T-cell (primary cell): ENCODE measurements around the gene RMND5A. TPM values are rescaled to one million over a fixed set of nuclear protein-coding genes. Genes with fewer than 3 reads are reported as not detected.

Source experiments
- ATAC-seq, 4 experiments: fragments of 200-7000 bp in 3 of 4; fragments of 150-1000 bp in 1 of 4; cut with Tn5 transposase; replicated peaks in 1 of 4; 1 replicate in 3 of 4; 2 replicates in 1 of 4; pipeline ENCODE4 v1.10.0; 2021; ENCODE audit warnings: moderate library complexity in 3 of 4, mild to moderate bottlenecking in 2 of 4, moderate number of reproducible peaks in 1 of 4
- CTCF ChIA-PET, 2 donors: fragments of 300-600 bp; sonication (Branson Sonifier 250); formaldehyde crosslinking; loops; one replicate each; lab custom pipeline; 2022; ENCODE audit warnings: antibody characterized with exemption in 2 of 2; lab: Charles Lee
- POLR2A ChIA-PET, 2 donors: fragments of 300-600 bp; sonication (Branson Sonifier 250); formaldehyde crosslinking; loops; one replicate each; lab custom pipeline; 2022; ENCODE audit warnings: antibody characterized with exemption in 2 of 2; lab: Charles Lee
- DNase-seq, 35 experiments: peaks; one replicate each; pipeline versions ENCODE4 v3.0.0 to v3.0.0-alpha.2; 2013 to 2023
- H3K27ac ChIP-seq: one replicate; pipeline ENCODE4 v1.5.1; 2013; ENCODE audit warnings: low read length
- H3K27me3 ChIP-seq, 2 experiments: replicated peaks in 1 of 2; 1 replicate in 1 of 2; 2 replicates in 1 of 2; pipeline versions ENCODE4 v1.6.1 to v1.7.0; 2013; ENCODE audit warnings: low read length in 1 of 2, mixed read lengths in 1 of 2; ENCODE audit not compliant: control insufficient read depth in 2 of 2, insufficient read depth in 2 of 2; ENCODE audit errors: extremely low read depth in 1 of 2
- H3K36me3 ChIP-seq, 2 donors: 1 replicate in 1 of 2; 2 replicates in 1 of 2; pipeline versions ENCODE4 v1.6.1 to v1.7.0; 2013; ENCODE audit warnings: low read length in 1 of 2; ENCODE audit not compliant: control insufficient read depth in 2 of 2, insufficient read depth in 1 of 2; ENCODE audit errors: extremely low read depth in 1 of 2
- H3K4me1 ChIP-seq, 2 experiments: 1 replicate in 1 of 2; 2 replicates in 1 of 2; pipeline versions ENCODE4 v1.6.1 to v1.7.0; 2013; ENCODE audit warnings: low read length in 2 of 2, mixed read lengths in 1 of 2; ENCODE audit not compliant: insufficient read depth in 2 of 2, control insufficient read depth in 1 of 2; ENCODE audit errors: extremely low read depth in 1 of 2
- H3K4me3 ChIP-seq, 2 donors: 1 replicate in 1 of 2; 2 replicates in 1 of 2; pipeline versions ENCODE4 v1.5.1 to v1.7.0; 2013; ENCODE audit warnings: mild to moderate bottlenecking in 2 of 2, low read length in 1 of 2, moderate library complexity in 1 of 2; ENCODE audit not compliant: control insufficient read depth in 1 of 2; ENCODE audit errors: extremely low read depth in 1 of 2
- H3K9me3 ChIP-seq: 2 replicates; pipeline ENCODE4 v1.7.0; 2013
- H3K27ac Mint-ChIP-seq, 2 donors: one replicate each; pipeline ENCODE4 v1.8.0; 2020 to 2021; ENCODE audit warnings: mild to moderate bottlenecking in 2 of 2, mixed read lengths in 2 of 2
- H3K27me3 Mint-ChIP-seq, 2 donors: one replicate each; pipeline ENCODE4 v1.8.0; 2021 to 2022; ENCODE audit warnings: mixed read lengths in 2 of 2
- H3K36me3 Mint-ChIP-seq: one replicate; pipeline ENCODE4 v1.8.0; 2021; ENCODE audit warnings: mixed read lengths
- H3K4me1 Mint-ChIP-seq, 3 donors: one replicate each; pipeline ENCODE4 v1.8.0; 2020 to 2022; ENCODE audit warnings: mixed read lengths in 3 of 3, mild to moderate bottlenecking in 1 of 3
- H3K4me3 Mint-ChIP-seq, 3 donors: one replicate each; pipeline ENCODE4 v1.8.0; 2020 to 2022; ENCODE audit warnings: mild to moderate bottlenecking in 3 of 3, mixed read lengths in 3 of 3, moderate library complexity in 3 of 3
- H3K9me3 Mint-ChIP-seq, 3 donors: one replicate each; pipeline ENCODE4 v1.8.0; 2020 to 2022; ENCODE audit warnings: mixed read lengths in 3 of 3
- WGBS: methylation state at CpG from one replicate; pipeline ENCODE4 v1.1.5; 2013; ENCODE audit warnings: missing lambda C conversion rate; ENCODE audit not compliant: insufficient coverage; 5-methylcytosine and 5-hydroxymethylcytosine counted together
- total RNA-seq, 35 experiments: library from RNA in 6 of 35; stranded (reverse) in 6 of 35; fragments of 120-200 nt in 1 of 35; gene quantifications; one replicate each; pipeline versions ENCODE4 v1.2.1 to v1.2.4 and lab custom pipeline; 2013 to 2026

Gene RMND5A
- total RNA-seq, 5 donors from 2014 or later (not counting 1 experiment from before 2014, with no cell fraction given), result 27.0 to 37.3 (median 31.7) TPM

- H3K36me3 Mint-ChIP-seq, result no peaks in the 10 kb centered on the region
- peak overlapping the region; percentile 48 for H3K27ac ChIP-seq
- CTCF ChIA-PET, result interaction anchor here (1.0 to 1.6 kb wide), 4 partner anchors 12 to 45 kb away, joined by 3 to 7 read pairs (median 6); no protein-coding TSS in a partner anchor
- DNase-seq, result peak in 4 of 35 experiments; percentile 16 to 49 (median 28)
- peaks cover 12 to 44% of the 10 kb centered on the region in 2 experiments for H3K4me1 ChIP-seq
- ATAC-seq, result peak in 1 of 4 experiments; percentile 17
- peaks cover 35 to 60% (median 55%) of the 10 kb centered on the region in 3 donors for H3K4me1 Mint-ChIP-seq
- no peaks in the 10 kb centered on the region for H3K9me3 Mint-ChIP-seq
- peaks cover 0 to 5% of the 10 kb centered on the region in 2 donors for H3K36me3 ChIP-seq
- WGBS, result 20% methylated on average over 35 of the region's 43 CpGs
- H3K9me3 ChIP-seq, result no peaks in the 10 kb centered on the region
- H3K27me3 Mint-ChIP-seq, result peaks cover 18 to 51% of the 10 kb centered on the region in 2 donors
- H3K27me3 ChIP-seq, result peaks cover 0 to 36% of the 10 kb centered on the region in 2 experiments
- H3K4me3 ChIP-seq, result peak overlapping the region; percentile 49 to 76
- H3K27ac Mint-ChIP-seq, result peak overlapping the region; percentile 85 to 93
- POLR2A ChIA-PET, result no interaction called here
- peak overlapping the region; percentile 79 to 93 (median 90) for H3K4me3 Mint-ChIP-seq
Observed at GRCh38 chr2:86809481-86810121, 89.5 kb downstream of the RMND5A start.

- ATAC-seq (peak; percentile 64 to 78 (median 70)), DNase-seq (peak in 1 of 35 experiments; percentile 52)
- peaks cover 4 to 25% of the 10 kb centered on the region in 2 donors for H3K27me3 Mint-ChIP-seq
- no peaks in the 10 kb centered on the region for H3K9me3 Mint-ChIP-seq
- Histone ChIP-seq H3K27me3 (peaks cover 0 to 9% of the 10 kb centered on the region in 2 experiments), H3K4me1 (peaks cover 18 to 26% of the 10 kb centered on the region in 2 experiments), H3K27ac (no peak overlapping the region), H3K9me3 (no peaks in the 10 kb centered on the region), H3K4me3 (no peak overlapping the region), H3K36me3 (peaks cover 0 to 8% of the 10 kb centered on the region in 2 donors)
- peak overlapping the region in 1 of 3 donors; percentile 58 for H3K4me3 Mint-ChIP-seq
- no peaks in the 10 kb centered on the region for H3K36me3 Mint-ChIP-seq
- peaks cover 34 to 65% (median 48%) of the 10 kb centered on the region in 3 donors for H3K4me1 Mint-ChIP-seq
- CTCF ChIA-PET, result no interaction called here
- WGBS, result 0% methylated on average over 1 of the region's 1 CpG
- POLR2A ChIA-PET, result interaction anchor here in 1 of 2 donors (1.0 kb wide), 1 partner anchor 10 kb away, joined by 4 read pairs; no protein-coding TSS in a partner anchor
- peak overlapping the region; percentile 33 to 78 for H3K27ac Mint-ChIP-seq
Observed at GRCh38 chr2:86815611-86816010, 95.5 kb downstream of the RMND5A start.

GRCh38 chr2:86818114-86818801, 98.2 kb downstream of the RMND5A start:
- ATAC-seq, result no peak
- Histone ChIP-seq H3K36me3 (peaks cover 0 to 8% of the 10 kb centered on the region in 2 donors), H3K4me1 (peaks cover 18 to 38% of the 10 kb centered on the region in 2 experiments), H3K9me3 (no peaks in the 10 kb centered on the region), H3K27ac (no peak overlapping the region), H3K27me3 (peaks cover 0 to 14% of the 10 kb centered on the region in 2 experiments), H3K4me3 (no peak overlapping the region)
- Mint-ChIP-seq H3K4me3 (peak overlapping the region in 1 of 3 donors; percentile 15), H3K27ac (peak overlapping the region; percentile 31 to 72), H3K27me3 (peaks cover 4 to 8% of the 10 kb centered on the region in 2 donors), H3K9me3 (peaks cover 0 to 6% (median 0%) of the 10 kb centered on the region in 3 donors), H3K36me3 (peaks cover 6% of the 10 kb centered on the region), H3K4me1 (peaks cover 35 to 59% (median 49%) of the 10 kb centered on the region in 3 donors)
- WGBS, result no CpG with 5 or more reads among the region's 4 CpGs
- ChIA-PET POLR2A (no interaction called here), CTCF (interaction anchor here in 1 of 2 donors (0.7 kb wide), 1 partner anchor 31 kb away, joined by 3 read pairs; no protein-coding TSS in a partner anchor)
- DNase-seq, result no peak

GRCh38 chr2:86818957-86819356, 98.9 kb downstream of the RMND5A start:
- peaks cover 6% of the 10 kb centered on the region for H3K36me3 Mint-ChIP-seq
- ATAC-seq, result peak in 2 of 4 experiments; percentile 33 to 70
- H3K4me3 Mint-ChIP-seq, result peak overlapping the region in 1 of 3 donors; percentile 15
- ChIA-PET CTCF (interaction anchor here in 1 of 2 donors (0.6 to 0.7 kb wide), 2 partner anchors 32 to 1802 kb away, joined by 3 read pairs; no protein-coding TSS in a partner anchor), POLR2A (no interaction called here)
- H3K9me3 ChIP-seq, result no peaks in the 10 kb centered on the region
- H3K27me3 Mint-ChIP-seq, result peaks cover 0 to 12% of the 10 kb centered on the region in 2 donors
- H3K9me3 Mint-ChIP-seq, result peaks cover 0 to 6% (median 0%) of the 10 kb centered on the region in 3 donors
- DNase-seq, result no peak
- peaks cover 0 to 19% of the 10 kb centered on the region in 2 experiments for H3K27me3 ChIP-seq
- H3K27ac ChIP-seq, result no peak overlapping the region
- H3K4me1 Mint-ChIP-seq, result peaks cover 40 to 56% (median 48%) of the 10 kb centered on the region in 3 donors
- H3K36me3 ChIP-seq, result peaks cover 0 to 3% of the 10 kb centered on the region in 2 donors
- no peak overlapping the region for H3K4me3 ChIP-seq
- no CpG with 5 or more reads among the region's 2 CpGs for WGBS
- peaks cover 16 to 45% of the 10 kb centered on the region in 2 experiments for H3K4me1 ChIP-seq
- H3K27ac Mint-ChIP-seq, result peak overlapping the region; percentile 28 to 72

- Mint-ChIP-seq H3K36me3 (peaks cover 6% of the 10 kb centered on the region), H3K4me1 (peaks cover 46 to 62% (median 58%) of the 10 kb centered on the region in 3 donors), H3K27me3 (peaks cover 0 to 23% of the 10 kb centered on the region in 2 donors), H3K27ac (peak overlapping the region; percentile 93 to 95), H3K4me3 (peak overlapping the region; percentile 60 to 74 (median 71)), H3K9me3 (peaks cover 0 to 6% (median 0%) of the 10 kb centered on the region in 3 donors)
- no peaks in the 10 kb centered on the region for H3K36me3 ChIP-seq
- DNase-seq, result peak in 1 of 35 experiments; percentile 45
- H3K9me3 ChIP-seq, result no peaks in the 10 kb centered on the region
- peaks cover 14 to 50% of the 10 kb centered on the region in 2 experiments for H3K4me1 ChIP-seq
- H3K27ac ChIP-seq, result peak overlapping the region; percentile 83
- 70% methylated on average over 13 of the region's 13 CpGs for WGBS
- ATAC-seq, result no peak
- peak overlapping the region in 1 of 2 donors; percentile 33 for H3K4me3 ChIP-seq
- CTCF ChIA-PET, result interaction anchor here in 1 of 2 donors (0.9 to 1.3 kb wide), 2 partner anchors 9 to 15 kb away, joined by 4 to 5 read pairs; no protein-coding TSS in a partner anchor
- POLR2A ChIA-PET, result interaction anchor here (0.7 to 1.2 kb wide), 3 partner anchors 10 to 27 kb away, joined by 3 to 4 read pairs (median 3); no protein-coding TSS in a partner anchor
- H3K27me3 ChIP-seq, result peaks cover 0 to 27% of the 10 kb centered on the region in 2 experiments
Observed at GRCh38 chr2:86821306-86821705, 101.2 kb downstream of the RMND5A start.
